ENCODE results near the gene CD160.
"Not testable (repeated sequence)": the region's sequence is repeated elsewhere in the genome, so short reads cannot be mapped to it uniquely, and the experiment has no call there.

The CD160 gene

GRCh38 chr1:145719230-145720079 lies at the start of gene CD160:
CD160 (plus strand) TSS chr1:145719499; CDS start chr1:145728328, 8,829 bp downstream.
- DNase-seq (ENCODE audit: low read depth) = no peak

- not testable (repeated sequence) for DNase-seq (ENCODE audit: low read depth)
Measured at GRCh38 chr1:145670995-145671745, 48.1 kb upstream of the CD160 start.

- not testable (repeated sequence) for DNase-seq (ENCODE audit: low read depth)
Measured at GRCh38 chr1:145673217-145673616, 46.1 kb upstream of the CD160 start.

- not testable (repeated sequence) for DNase-seq (ENCODE audit: low read depth)
Measured at GRCh38 chr1:145684858-145685257, 34.4 kb upstream of the CD160 start.

GRCh38 chr1:145686078-145686477 lies 33.2 kb upstream of the CD160 start:
- DNase-seq (ENCODE audit: low read depth) = not testable (repeated sequence)

GRCh38 chr1:145688328-145688727 lies 31.0 kb upstream of the CD160 start:
- DNase-seq (ENCODE audit: low read depth) = no peak

GRCh38 chr1:145688924-145689323 lies 30.4 kb upstream of the CD160 start:
- no peak for DNase-seq (ENCODE audit: low read depth)

- no peak for DNase-seq (ENCODE audit: low read depth)
Measured at GRCh38 chr1:145689922-145690321, 29.4 kb upstream of the CD160 start.

- DNase-seq (ENCODE audit: low read depth) = no peak
Measured at GRCh38 chr1:145690587-145691558, 28.4 kb upstream of the CD160 start.

- DNase-seq (ENCODE audit: low read depth) = no peak
Measured at GRCh38 chr1:145692785-145693443, 26.4 kb upstream of the CD160 start.

- DNase-seq (ENCODE audit: low read depth) = no peak
Measured at GRCh38 chr1:145695821-145696629, 23.3 kb upstream of the CD160 start.

- DNase-seq (ENCODE audit: low read depth) = no peak
Measured at GRCh38 chr1:145696630-145696960, 22.7 kb upstream of the CD160 start.

- no peak for DNase-seq (ENCODE audit: low read depth)
Measured at GRCh38 chr1:145701306-145701862, 17.9 kb upstream of the CD160 start.

GRCh38 chr1:145702052-145702451 lies 17.2 kb upstream of the CD160 start:
- no peak for DNase-seq (ENCODE audit: low read depth)

GRCh38 chr1:145702826-145703225 lies 16.5 kb upstream of the CD160 start:
- no peak for DNase-seq (ENCODE audit: low read depth)

- no peak for DNase-seq (ENCODE audit: low read depth)
Measured at GRCh38 chr1:145705622-145706021, 13.7 kb upstream of the CD160 start.

GRCh38 chr1:145706086-145706664 lies 13.1 kb upstream of the CD160 start:
- no peak for DNase-seq (ENCODE audit: low read depth)

- DNase-seq (ENCODE audit: low read depth) = no peak
Measured at GRCh38 chr1:145707183-145707867, 12.0 kb upstream of the CD160 start, which contains the start of gene PDZK1. PDZK1 (minus strand) TSS chr1:145707368; CDS start chr1:145688021, 19,347 bp downstream.

GRCh38 chr1:145708063-145708462 lies 11.2 kb upstream of the CD160 start:
- DNase-seq (ENCODE audit: low read depth) = no peak

All from stimulated activated CD8-positive, alpha-beta memory T cell treated with anti-CD3 and anti-CD28 coated beads, Interleukin-12 subunit alpha, Interleukin-12 subunit beta, amount 100 ng/mL, for 4 hours (primary cell).